Gastroesophageal sphincter (tissue), 4 donors: ENCODE measurements around the gene C1QTNF1. TPM values are rescaled to one million over a fixed set of nuclear protein-coding genes. Genes with fewer than 3 reads are reported as not detected.

Experiments
- ATAC-seq: fragments of 150-250 bp; one replicate; pipeline ENCODE4 v1.9.1; 2016; ENCODE audit warnings: mild to moderate bottlenecking, moderate library complexity
- H3K27ac ChIP-seq, 4 donors: fragments of 200-600 bp; sonication (generic) in 3 of 4; 1 replicate in 3 of 4; 2 replicates in 1 of 4; pipeline ENCODE4 v1.5.1; 2016 to 2019
- H3K27me3 ChIP-seq: fragments of 200-600 bp; sonication (generic); one replicate; pipeline ENCODE4 v1.5.1; 2019
- H3K36me3 ChIP-seq, 2 donors: fragments of 200-600 bp; sonication (generic); one replicate each; pipeline ENCODE4 v1.5.1; 2019; ENCODE audit warnings: control low read depth in 1 of 2
- H3K4me1 ChIP-seq, 3 donors: fragments of 200-600 bp; sonication (generic); 1 replicate in 2 of 3; 2 replicates in 1 of 3; pipeline ENCODE4 v1.5.1; 2016 to 2019; ENCODE audit warnings: control low read depth in 2 of 3
- H3K4me3 ChIP-seq, 2 donors: fragments of 200-600 bp; sonication (generic); one replicate each; pipeline ENCODE4 v1.5.1; 2019; ENCODE audit warnings: mild to moderate bottlenecking in 1 of 2, moderate library complexity in 1 of 2
- H3K9me3 ChIP-seq, 3 donors: fragments of 200-600 bp; sonication (generic); one replicate each; pipeline ENCODE4 v1.5.1; 2017 to 2019; ENCODE audit warnings: control low read depth in 2 of 3
- EP300 ChIP-seq: sonication (generic); formaldehyde crosslinking; IDR thresholded peaks from one replicate; pipeline ENCODE4 v1.6.1; 2017; ENCODE audit warnings: antibody characterized with exemption, mild to moderate bottlenecking
- POLR2A ChIP-seq, 2 donors: fragments of 450-650 bp; IDR thresholded peaks; one replicate each; pipeline ENCODE4 v1.6.1; 2017; ENCODE audit warnings: antibody characterized with exemption in 2 of 2, mild to moderate bottlenecking in 2 of 2, moderate library complexity in 1 of 2
- POLR2AphosphoS5 ChIP-seq: sonication (generic); formaldehyde crosslinking; IDR thresholded peaks from one replicate; pipeline ENCODE4 v1.6.1; 2017; ENCODE audit warnings: antibody characterized with exemption
- WGBS, 2 donors: methylation state at CpG; one replicate each; pipeline ENCODE4 v1.1.5; 2018; ENCODE audit warnings: low coverage in 1 of 2; 5-methylcytosine and 5-hydroxymethylcytosine counted together
- total RNA-seq, 4 donors: library from RNA; depleted of rRNA; stranded (reverse); fragments of >200 nt; gene quantifications; one replicate each; pipeline ENCODE4 v1.1.0, GENCODE V29; 2016
- TF ChIP-seq, protein P1 (sequence below), 4 experiments: fragments of 200-600 bp in 2 of 4; fragments of 450-650 bp in 2 of 4; sonication (generic) in 1 of 4; IDR thresholded peaks; one replicate each; pipeline ENCODE4 v1.5.1; 2017 to 2019; ENCODE audit warnings: antibody characterized with exemption in 4 of 4, mild to moderate bottlenecking in 2 of 4, moderate library complexity in 2 of 4

C1QTNF1 gene
- total RNA-seq, 4 donors from 2014 or later = 50.8 to 76.5 (median 72.3) TPM

- 44 to 76% methylated on average over 2 to 3 of the region's 4 CpGs for WGBS, 2 donors
Observed at GRCh38 chr17:79064026-79064425, 40.1 kb downstream of the C1QTNF1 start.

GRCh38 chr17:79065105-79065670 is 41.2 kb downstream of the C1QTNF1 start:
- ATAC-seq = peak; percentile 46
- TF ChIP-seq POLR2A (IDR thresholded peaks at IDR 0.05) = no peak
- TF ChIP-seq, protein P1, sequence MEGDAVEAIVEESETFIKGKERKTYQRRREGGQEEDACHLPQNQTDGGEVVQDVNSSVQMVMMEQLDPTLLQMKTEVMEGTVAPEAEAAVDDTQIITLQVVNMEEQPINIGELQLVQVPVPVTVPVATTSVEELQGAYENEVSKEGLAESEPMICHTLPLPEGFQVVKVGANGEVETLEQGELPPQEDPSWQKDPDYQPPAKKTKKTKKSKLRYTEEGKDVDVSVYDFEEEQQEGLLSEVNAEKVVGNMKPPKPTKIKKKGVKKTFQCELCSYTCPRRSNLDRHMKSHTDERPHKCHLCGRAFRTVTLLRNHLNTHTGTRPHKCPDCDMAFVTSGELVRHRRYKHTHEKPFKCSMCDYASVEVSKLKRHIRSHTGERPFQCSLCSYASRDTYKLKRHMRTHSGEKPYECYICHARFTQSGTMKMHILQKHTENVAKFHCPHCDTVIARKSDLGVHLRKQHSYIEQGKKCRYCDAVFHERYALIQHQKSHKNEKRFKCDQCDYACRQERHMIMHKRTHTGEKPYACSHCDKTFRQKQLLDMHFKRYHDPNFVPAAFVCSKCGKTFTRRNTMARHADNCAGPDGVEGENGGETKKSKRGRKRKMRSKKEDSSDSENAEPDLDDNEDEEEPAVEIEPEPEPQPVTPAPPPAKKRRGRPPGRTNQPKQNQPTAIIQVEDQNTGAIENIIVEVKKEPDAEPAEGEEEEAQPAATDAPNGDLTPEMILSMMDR (IDR thresholded peaks at IDR 0.05) = peak in 3 of 4 experiments; percentile 59 to 62 (median 60)
- no peak overlapping the region for H3K27ac ChIP-seq
- H3K4me3 ChIP-seq = no peak overlapping the region
- no peaks in the 10 kb centered on the region for H3K4me1 ChIP-seq
- no peaks in the 10 kb centered on the region for H3K36me3 ChIP-seq
- 28 to 35% methylated on average over 9 to 10 of the region's 10 CpGs for WGBS, 2 donors
- H3K27me3 ChIP-seq = no peaks in the 10 kb centered on the region
- no peaks in the 10 kb centered on the region for H3K9me3 ChIP-seq

More at GRCh38 chr17:79064026-79064425, 40.1 kb downstream of the C1QTNF1 start:
- H3K4me3 ChIP-seq = no peak overlapping the region
- no peaks in the 10 kb centered on the region for H3K9me3 ChIP-seq
- ATAC-seq = no peak
- no peaks in the 10 kb centered on the region for H3K36me3 ChIP-seq
- no peak overlapping the region for H3K27ac ChIP-seq
- no peaks in the 10 kb centered on the region for H3K27me3 ChIP-seq
- no peaks in the 10 kb centered on the region for H3K4me1 ChIP-seq
- TF ChIP-seq POLR2AphosphoS5 = no peak
- TF ChIP-seq EP300 = no peak
- TF ChIP-seq, protein P1 (IDR thresholded peaks at IDR 0.05) = no peak
- no peak for TF ChIP-seq POLR2A (IDR thresholded peaks at IDR 0.05)

DNA sequence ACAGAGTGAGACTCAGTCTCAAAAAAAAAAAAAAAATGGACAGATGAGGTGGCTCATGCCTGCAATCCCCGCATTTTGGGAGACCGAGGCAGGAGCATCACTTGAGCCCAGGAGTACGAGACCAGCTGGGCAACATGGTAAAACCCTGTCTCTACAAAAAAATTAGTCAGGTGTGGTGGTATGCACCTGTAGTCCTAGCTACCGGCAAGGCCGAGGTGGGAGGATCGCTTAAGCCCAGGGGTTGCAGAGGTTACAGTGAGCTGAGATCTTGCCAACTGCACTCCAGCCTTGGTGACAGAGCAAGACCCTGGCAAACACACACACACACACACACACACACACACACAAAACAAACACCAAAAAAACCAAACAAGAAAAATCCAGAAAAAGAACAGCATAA is 43.0 kb downstream of the C1QTNF1 start:
- no peaks in the 10 kb centered on the region for H3K4me1 ChIP-seq
- 85 to 91% methylated on average over 3 to 6 of the region's 6 CpGs for WGBS, 2 donors
- TF ChIP-seq POLR2A (IDR thresholded peaks at IDR 0.05) = no peak
- TF ChIP-seq, protein P1 (IDR thresholded peaks at IDR 0.05) = no peak
- no peak for TF ChIP-seq EP300
- TF ChIP-seq POLR2AphosphoS5 = no peak
- H3K4me3 ChIP-seq = no peak overlapping the region
- no peak for ATAC-seq
- H3K9me3 ChIP-seq = no peaks in the 10 kb centered on the region
- no peaks in the 10 kb centered on the region for H3K27me3 ChIP-seq
- no peaks in the 10 kb centered on the region for H3K36me3 ChIP-seq
- H3K27ac ChIP-seq = no peak overlapping the region

DNA sequence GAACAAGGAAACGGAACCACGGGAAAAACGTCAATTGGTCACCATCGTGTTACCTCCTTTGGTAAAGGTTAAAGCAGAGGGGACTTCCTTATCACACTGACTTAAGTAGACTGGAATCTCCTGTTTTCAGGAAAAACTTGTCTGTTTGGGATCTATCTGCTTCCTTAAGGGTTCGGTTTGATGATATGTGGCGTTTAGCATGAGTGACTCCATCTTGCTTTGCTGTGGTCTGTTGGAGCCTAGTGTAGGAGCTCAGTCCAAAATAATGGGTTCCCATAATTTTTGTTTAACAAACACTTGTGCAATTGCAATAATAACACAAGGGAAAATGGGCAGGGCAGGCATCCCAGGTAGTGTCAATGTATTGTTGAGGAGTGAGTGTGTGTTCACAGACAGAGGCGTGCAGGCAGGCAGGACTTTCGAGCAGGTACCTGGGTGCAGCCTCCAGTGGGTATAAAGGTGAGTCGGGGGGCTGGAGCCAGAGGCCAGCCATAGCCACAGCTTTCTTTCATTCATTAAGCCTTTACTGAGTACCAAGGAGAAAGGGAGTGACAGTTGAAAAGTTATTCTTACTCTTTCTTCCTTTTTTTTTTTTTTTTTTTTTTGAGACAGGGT is 46.4 kb downstream of the C1QTNF1 start:
- WGBS, 2 donors = 83 to 87% methylated on average over 7 to 9 of the region's 9 CpGs
- no peak for ATAC-seq
- Histone ChIP-seq H3K4me1 (peaks cover 0 to 14% (median under 1%) of the 10 kb centered on the region in 3 donors), H3K27me3 (no peaks in the 10 kb centered on the region), H3K36me3 (no peaks in the 10 kb centered on the region), H3K9me3 (no peaks in the 10 kb centered on the region), H3K27ac (no peak overlapping the region), H3K4me3 (no peak overlapping the region)
- TF ChIP-seq, protein P1 (IDR thresholded peaks at IDR 0.05) = no peak
- no peak for TF ChIP-seq POLR2A (IDR thresholded peaks at IDR 0.05)

DNA sequence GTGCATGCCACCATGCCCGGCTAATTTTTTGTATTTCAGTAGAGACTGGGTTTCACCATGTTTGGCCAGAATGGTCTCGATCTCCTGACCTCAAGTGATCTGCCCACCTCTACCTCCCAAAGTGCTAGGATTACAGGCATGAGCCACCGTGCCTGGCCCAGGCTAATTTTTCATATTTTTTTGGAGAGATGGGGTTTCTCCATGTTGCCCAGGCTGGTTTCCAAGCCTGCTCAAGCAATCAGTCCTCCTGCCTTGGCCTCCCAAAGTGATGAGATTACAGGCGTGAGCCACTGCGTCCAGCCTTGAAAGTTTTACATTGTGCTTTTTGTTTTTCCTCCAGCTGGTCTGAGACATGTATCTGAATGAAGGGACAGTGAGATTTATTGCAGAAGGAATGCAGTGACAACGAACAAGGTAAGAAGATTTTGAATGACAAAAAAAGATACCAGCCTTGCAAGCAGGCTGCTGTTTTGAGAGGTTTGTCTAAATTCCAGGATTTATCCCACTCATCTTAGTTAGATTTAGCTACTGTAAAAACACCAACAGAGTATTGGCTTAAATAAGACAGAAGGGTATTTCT is 47.3 kb downstream of the C1QTNF1 start:
- Histone ChIP-seq H3K4me3 (no peak overlapping the region), H3K27me3 (no peaks in the 10 kb centered on the region), H3K27ac (no peak overlapping the region), H3K9me3 (no peaks in the 10 kb centered on the region), H3K36me3 (no peaks in the 10 kb centered on the region), H3K4me1 (peaks cover 0 to 23% (median 5%) of the 10 kb centered on the region in 3 donors)
- no peak for ATAC-seq
- TF ChIP-seq POLR2AphosphoS5 = no peak
- TF ChIP-seq, protein P1 (IDR thresholded peaks at IDR 0.05) = no peak
- TF ChIP-seq POLR2A (IDR thresholded peaks at IDR 0.05) = no peak
- TF ChIP-seq EP300 = no peak
- 80 to 86% methylated on average over 3 to 4 of the region's 6 CpGs for WGBS, 2 donors
